ENCODE data around the gene LHX4.

Gene LHX4

GRCh38 chr1:180261030-180261429, 31.0 kb downstream of the LHX4 start:
- no peak overlapping the region for H2BK15ac ChIP-seq (ENCODE audit: low read depth, poor library complexity, severe bottlenecking)
- no peak overlapping the region for H3K4me2 ChIP-seq (ENCODE audit: low read length, poor library complexity, severe bottlenecking)
- H2BK12ac ChIP-seq (ENCODE audit: low read length in 2 of 2), result no peak overlapping the region
- no peak overlapping the region for H3K18ac ChIP-seq (ENCODE audit: low read depth in 1 of 2, low read length in 2 of 2)
- no peaks in the 10 kb centered on the region for H3K36me3 ChIP-seq (ENCODE audit: control insufficient read depth in 1 of 2, insufficient read depth in 2 of 2, low read depth in 1 of 2, low read length in 2 of 2)
- peaks cover 24% of the 10 kb centered on the region for H3K4me1 ChIP-seq (ENCODE audit: control insufficient read depth, insufficient read depth, low read depth, low read length)
- peaks cover 15 to 99% of the 10 kb centered on the region in 2 experiments for H3K27me3 ChIP-seq (ENCODE audit: control insufficient read depth in 1 of 2, insufficient read depth in 1 of 2, low read length in 2 of 2)
- no peak for DNase-seq
- 95% methylated on average over 10 of the region's 10 CpGs for WGBS
- peak overlapping the region; percentile 75 for H2AK5ac ChIP-seq (ENCODE audit: low read length, severe bottlenecking)
- H2BK5ac ChIP-seq (ENCODE audit: low read depth, low read length, poor library complexity, severe bottlenecking), result no peak overlapping the region
- H3K27ac ChIP-seq (ENCODE audit: low read length, poor library complexity, severe bottlenecking), result no peak overlapping the region
- H3K4me3 ChIP-seq (ENCODE audit: insufficient read depth in 1 of 2, low read depth in 1 of 2, low read length in 2 of 2), result no peak overlapping the region
- H2AFZ ChIP-seq (ENCODE audit: low read depth, low read length), result no peak overlapping the region
- H3K9me3 ChIP-seq (ENCODE audit: control insufficient read depth, low read length), result no peaks in the 10 kb centered on the region
- no peaks in the 10 kb centered on the region for H3K79me1 ChIP-seq (replicated peaks; ENCODE audit: low read length, poor library complexity, severe bottlenecking)
- no peak overlapping the region for H3K9ac ChIP-seq (ENCODE audit: low read length)
- H4K8ac ChIP-seq (ENCODE audit: low read length), result no peak overlapping the region
- H2BK120ac ChIP-seq (ENCODE audit: low read depth, low read length), result no peak overlapping the region
- H3K23ac ChIP-seq (ENCODE audit: low read length in 2 of 2), result no peak overlapping the region
- peak overlapping the region in 1 of 2 experiments; percentile 26 for H3K14ac ChIP-seq (ENCODE audit: low read length in 2 of 2)
- H3K4ac ChIP-seq (ENCODE audit: low read depth in 1 of 2, low read length in 2 of 2), result peak overlapping the region in 1 of 2 experiments; percentile 15
- H4K91ac ChIP-seq (ENCODE audit: low read length), result no peak overlapping the region

- no peaks in the 10 kb centered on the region for H3K79me1 ChIP-seq (replicated peaks; ENCODE audit: low read length, poor library complexity, severe bottlenecking)
- peak overlapping the region; percentile 52 for H3K27ac ChIP-seq (ENCODE audit: low read length, poor library complexity, severe bottlenecking)
- H3K23ac ChIP-seq (ENCODE audit: low read length in 2 of 2), result peak overlapping the region in 1 of 2 experiments; percentile 53
- peak; percentile 11 for DNase-seq
- H3K27me3 ChIP-seq (ENCODE audit: control insufficient read depth in 1 of 2, insufficient read depth in 1 of 2, low read length in 2 of 2), result peaks cover 15 to 93% of the 10 kb centered on the region in 2 experiments
- H3K9ac ChIP-seq (ENCODE audit: low read length), result no peak overlapping the region
- peaks cover 27% of the 10 kb centered on the region for H3K4me1 ChIP-seq (ENCODE audit: control insufficient read depth, insufficient read depth, low read depth, low read length)
- 91% methylated on average over 6 of the region's 7 CpGs for WGBS
- H2BK5ac ChIP-seq (ENCODE audit: low read depth, low read length, poor library complexity, severe bottlenecking), result no peak overlapping the region
- no peak overlapping the region for H3K18ac ChIP-seq (ENCODE audit: low read depth in 1 of 2, low read length in 2 of 2)
- peak overlapping the region; percentile 59 for H3K4me2 ChIP-seq (ENCODE audit: low read length, poor library complexity, severe bottlenecking)
- no peak overlapping the region for H3K14ac ChIP-seq (ENCODE audit: low read length in 2 of 2)
- no peak overlapping the region for H3K4me3 ChIP-seq (ENCODE audit: insufficient read depth in 1 of 2, low read depth in 1 of 2, low read length in 2 of 2)
- peak overlapping the region in 1 of 2 experiments; percentile 15 for H3K4ac ChIP-seq (ENCODE audit: low read depth in 1 of 2, low read length in 2 of 2)
- H2BK120ac ChIP-seq (ENCODE audit: low read depth, low read length), result no peak overlapping the region
- no peaks in the 10 kb centered on the region for H3K9me3 ChIP-seq (ENCODE audit: control insufficient read depth, low read length)
- peak overlapping the region; percentile 75 for H2AK5ac ChIP-seq (ENCODE audit: low read length, severe bottlenecking)
- H2BK12ac ChIP-seq (ENCODE audit: low read length in 2 of 2), result no peak overlapping the region
- H2BK15ac ChIP-seq (ENCODE audit: low read depth, poor library complexity, severe bottlenecking), result no peak overlapping the region
- H2AFZ ChIP-seq (ENCODE audit: low read depth, low read length), result no peak overlapping the region
- H4K8ac ChIP-seq (ENCODE audit: low read length), result no peak overlapping the region
- peaks cover 0 to 2% of the 10 kb centered on the region in 2 experiments for H3K36me3 ChIP-seq (ENCODE audit: control insufficient read depth in 1 of 2, insufficient read depth in 2 of 2, low read depth in 1 of 2, low read length in 2 of 2)
- no peak overlapping the region for H4K91ac ChIP-seq (ENCODE audit: low read length)
Observed at GRCh38 chr1:180261524-180262155, 31.6 kb downstream of the LHX4 start.

DNA sequence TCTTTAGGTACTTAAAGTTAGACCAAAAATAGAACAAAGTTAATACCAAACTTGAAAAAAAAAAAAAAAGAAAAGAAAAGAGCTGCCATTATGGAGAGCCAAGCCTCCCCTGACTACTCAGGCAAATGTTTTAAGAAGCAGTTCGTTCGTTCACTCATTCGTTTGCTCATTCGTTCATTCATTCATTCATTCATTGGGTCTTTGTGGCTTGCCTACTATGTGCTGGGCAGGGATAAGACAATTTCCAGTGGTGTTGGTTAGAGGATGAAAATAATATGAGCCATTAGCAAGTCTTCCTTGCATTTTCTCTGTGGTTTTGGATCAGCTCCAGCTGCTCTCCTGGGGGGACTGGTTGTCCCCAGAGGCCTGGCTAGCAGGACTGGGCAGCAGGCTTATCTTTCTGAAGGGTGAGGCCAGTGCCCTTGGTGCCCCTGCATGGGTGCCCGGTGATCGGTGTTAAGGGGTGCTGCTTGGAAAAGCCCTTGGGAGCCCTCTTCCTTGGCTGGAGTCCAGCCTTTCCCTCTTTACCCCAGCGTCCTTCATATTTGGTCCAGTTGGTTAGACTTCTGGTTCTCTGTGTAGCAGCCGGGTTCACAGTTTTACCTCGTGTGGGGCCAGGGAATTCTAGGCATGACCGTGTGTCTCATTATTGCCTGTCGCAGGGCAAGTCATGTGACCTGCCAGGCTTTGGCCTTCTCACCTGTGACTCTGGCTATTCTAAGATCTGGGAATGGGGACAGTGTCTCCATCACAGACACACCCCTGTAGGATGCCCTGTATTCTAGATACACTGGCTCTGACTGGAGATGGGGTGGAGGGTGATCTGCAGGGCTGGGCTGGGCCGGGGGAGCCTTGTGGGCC, 32.8 kb downstream of the LHX4 start:
- peaks cover 27% of the 10 kb centered on the region for H3K4me1 ChIP-seq (ENCODE audit: control insufficient read depth, insufficient read depth, low read depth, low read length)
- H3K18ac ChIP-seq (ENCODE audit: low read depth in 1 of 2, low read length in 2 of 2), result peak overlapping the region in 1 of 2 experiments; percentile 12
- H4K8ac ChIP-seq (ENCODE audit: low read length), result no peak overlapping the region
- H3K4ac ChIP-seq (ENCODE audit: low read depth in 1 of 2, low read length in 2 of 2), result no peak overlapping the region
- no peak overlapping the region for H3K14ac ChIP-seq (ENCODE audit: low read length in 2 of 2)
- no peak overlapping the region for H2BK15ac ChIP-seq (ENCODE audit: low read depth, poor library complexity, severe bottlenecking)
- peak overlapping the region; percentile 1 for H3K4me2 ChIP-seq (ENCODE audit: low read length, poor library complexity, severe bottlenecking)
- H2BK5ac ChIP-seq (ENCODE audit: low read depth, low read length, poor library complexity, severe bottlenecking), result peak overlapping the region; percentile 20
- no peak overlapping the region for H2BK120ac ChIP-seq (ENCODE audit: low read depth, low read length)
- peak overlapping the region; percentile 92 for H2AK5ac ChIP-seq (ENCODE audit: low read length, severe bottlenecking)
- H3K27ac ChIP-seq (ENCODE audit: low read length, poor library complexity, severe bottlenecking), result no peak overlapping the region
- H3K79me1 ChIP-seq (replicated peaks; ENCODE audit: low read length, poor library complexity, severe bottlenecking), result no peaks in the 10 kb centered on the region
- 95% methylated on average over 12 of the region's 12 CpGs for WGBS
- peak overlapping the region in 1 of 2 experiments; percentile 32 for H2BK12ac ChIP-seq (ENCODE audit: low read length in 2 of 2)
- no peak overlapping the region for H3K23ac ChIP-seq (ENCODE audit: low read length in 2 of 2)
- H3K36me3 ChIP-seq (ENCODE audit: control insufficient read depth in 1 of 2, insufficient read depth in 2 of 2, low read depth in 1 of 2, low read length in 2 of 2), result peaks cover 0 to 2% of the 10 kb centered on the region in 2 experiments
- no peak overlapping the region for H4K91ac ChIP-seq (ENCODE audit: low read length)
- H3K9me3 ChIP-seq (ENCODE audit: control insufficient read depth, low read length), result no peaks in the 10 kb centered on the region
- H3K9ac ChIP-seq (ENCODE audit: low read length), result no peak overlapping the region
- no peak overlapping the region for H2AFZ ChIP-seq (ENCODE audit: low read depth, low read length)
- no peak overlapping the region for H3K4me3 ChIP-seq (ENCODE audit: insufficient read depth in 1 of 2, low read depth in 1 of 2, low read length in 2 of 2)
- H3K27me3 ChIP-seq (ENCODE audit: control insufficient read depth in 1 of 2, insufficient read depth in 1 of 2, low read length in 2 of 2), result peaks cover 15 to 81% of the 10 kb centered on the region in 2 experiments
- DNase-seq, result peak; percentile 19

DNA sequence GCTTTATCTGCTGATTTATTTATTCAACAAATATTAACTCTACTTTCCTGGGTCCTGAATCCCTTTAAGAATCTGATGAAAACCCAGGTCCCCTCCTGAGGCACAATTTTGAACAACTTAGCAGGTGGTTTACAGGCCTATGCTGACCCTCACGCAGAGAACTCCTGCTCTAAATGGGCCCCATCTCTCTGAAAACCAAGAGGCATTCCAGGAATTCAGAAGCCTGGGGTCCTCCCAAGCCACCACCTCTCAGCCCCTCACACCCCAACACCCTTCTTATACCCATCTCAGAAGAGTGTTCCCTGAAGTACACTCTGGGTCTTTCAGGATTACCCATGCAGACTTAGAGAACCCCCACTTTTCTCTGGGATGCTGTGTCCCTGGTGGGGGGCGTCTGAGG, 34.5 kb downstream of the LHX4 start:
- peaks cover 25% of the 10 kb centered on the region for H3K4me1 ChIP-seq (ENCODE audit: control insufficient read depth, insufficient read depth, low read depth, low read length)
- no peak overlapping the region for H3K27ac ChIP-seq (ENCODE audit: low read length, poor library complexity, severe bottlenecking)
- no peak overlapping the region for H2BK120ac ChIP-seq (ENCODE audit: low read depth, low read length)
- no peaks in the 10 kb centered on the region for H3K79me1 ChIP-seq (replicated peaks; ENCODE audit: low read length, poor library complexity, severe bottlenecking)
- H3K4me3 ChIP-seq (ENCODE audit: insufficient read depth in 1 of 2, low read depth in 1 of 2, low read length in 2 of 2), result no peak overlapping the region
- H2AK5ac ChIP-seq (ENCODE audit: low read length, severe bottlenecking), result no peak overlapping the region
- no peak overlapping the region for H2BK12ac ChIP-seq (ENCODE audit: low read length in 2 of 2)
- H3K14ac ChIP-seq (ENCODE audit: low read length in 2 of 2), result no peak overlapping the region
- no peak overlapping the region for H2BK15ac ChIP-seq (ENCODE audit: low read depth, poor library complexity, severe bottlenecking)
- no peak overlapping the region for H3K4ac ChIP-seq (ENCODE audit: low read depth in 1 of 2, low read length in 2 of 2)
- DNase-seq, result no peak
- no peak overlapping the region for H2BK5ac ChIP-seq (ENCODE audit: low read depth, low read length, poor library complexity, severe bottlenecking)
- H4K91ac ChIP-seq (ENCODE audit: low read length), result no peak overlapping the region
- H4K8ac ChIP-seq (ENCODE audit: low read length), result no peak overlapping the region
- no peak overlapping the region for H3K23ac ChIP-seq (ENCODE audit: low read length in 2 of 2)
- H3K9me3 ChIP-seq (ENCODE audit: control insufficient read depth, low read length), result no peaks in the 10 kb centered on the region
- no peak overlapping the region for H3K9ac ChIP-seq (ENCODE audit: low read length)
- peaks cover 10 to 64% of the 10 kb centered on the region in 2 experiments for H3K27me3 ChIP-seq (ENCODE audit: control insufficient read depth in 1 of 2, insufficient read depth in 1 of 2, low read length in 2 of 2)
- no peak overlapping the region for H2AFZ ChIP-seq (ENCODE audit: low read depth, low read length)
- no peak overlapping the region for H3K18ac ChIP-seq (ENCODE audit: low read depth in 1 of 2, low read length in 2 of 2)
- WGBS, result 79% methylated on average over 2 of the region's 2 CpGs
- no peak overlapping the region for H3K4me2 ChIP-seq (ENCODE audit: low read length, poor library complexity, severe bottlenecking)
- peaks cover 0 to 2% of the 10 kb centered on the region in 2 experiments for H3K36me3 ChIP-seq (ENCODE audit: control insufficient read depth in 1 of 2, insufficient read depth in 2 of 2, low read depth in 1 of 2, low read length in 2 of 2)
